Measurements from ENCODE around the gene IL6ST. TPM values are rescaled to one million over a fixed set of nuclear protein-coding genes. Genes with fewer than 3 reads are reported as not detected.
"Not testable (repeated sequence)": the region's sequence is repeated elsewhere in the genome, so short reads cannot be mapped to it uniquely, and the experiment has no call there.

The IL6ST gene
- 65.1 and 68.2 TPM in 2 replicates for total RNA-seq

DNA sequence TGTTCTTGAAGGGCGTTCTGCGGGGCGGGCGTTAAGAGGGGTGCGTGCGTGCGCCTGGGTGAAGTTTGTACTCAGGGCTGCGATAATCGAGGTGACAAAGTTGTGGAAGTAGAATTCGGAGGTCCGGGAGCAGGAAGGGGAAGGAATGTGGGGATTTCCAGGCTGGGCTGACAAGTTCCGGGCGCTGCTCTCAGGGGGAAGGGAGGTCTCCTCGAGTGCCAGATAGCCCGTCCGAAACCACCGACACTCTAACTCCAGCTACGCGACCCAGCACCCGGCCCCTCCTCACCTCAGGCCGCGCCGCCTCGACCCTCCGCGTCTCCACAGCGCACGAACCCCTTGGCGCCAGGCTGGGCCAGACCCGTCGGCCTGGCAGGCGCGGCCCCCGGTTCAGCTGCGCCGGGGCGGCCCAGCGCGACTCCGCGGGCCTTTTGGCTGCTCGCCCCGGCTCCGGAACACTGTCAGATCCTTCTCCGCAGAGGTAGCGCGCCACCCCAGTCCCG lies at the start of gene IL6ST:
IL6ST (minus strand) TSS at position 469 of the 503 bp plus-strand sequence. CDS start 18,685 bp downstream, outside the sequence.
- H3K9me3 Mint-ChIP-seq, result no peaks in the 10 kb centered on the region
- intact Hi-C loops (cut with micrococcal nuclease), result loop anchor here (2.0 to 10.0 kb wide), 4 partner anchors 100 to 1180 kb away; partner anchors contain the start of genes GPBP1 and MAP3K1
- peaks cover 54% of the 10 kb centered on the region for H3K4me1 Mint-ChIP-seq
- H3K27me3 Mint-ChIP-seq, result no peaks in the 10 kb centered on the region
- peak within 1 kb of the TSS; percentile 93 for H3K4me3 Mint-ChIP-seq
- H3K27ac Mint-ChIP-seq, result peak within 1 kb of the TSS; percentile 94
- peak; percentile 84 for DNase-seq
- H3K36me3 Mint-ChIP-seq (ENCODE audit: low read depth), result peaks cover 21% of the 10 kb centered on the region

DNA sequence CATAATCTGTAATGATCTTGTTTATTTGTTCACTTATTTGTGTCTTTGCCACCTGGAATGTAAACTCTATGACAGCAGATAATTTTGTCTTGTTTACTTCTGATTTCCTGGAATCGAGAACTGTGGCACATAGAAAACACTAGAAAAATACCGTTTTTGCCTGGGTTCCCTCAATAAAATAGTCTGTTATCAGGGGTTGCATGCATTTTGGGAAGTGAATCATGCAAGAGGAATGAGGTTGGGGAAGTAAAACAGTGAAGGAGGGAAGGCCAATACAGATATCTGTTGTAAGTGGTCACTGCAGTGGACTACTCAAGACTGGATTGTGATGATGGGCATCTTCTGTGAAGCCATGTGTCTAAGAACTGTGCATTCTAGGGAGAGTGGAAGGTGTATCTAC lies 45.2 kb upstream of the IL6ST start:
- peaks cover 24% of the 10 kb centered on the region for H3K27me3 Mint-ChIP-seq
- no peaks in the 10 kb centered on the region for H3K36me3 Mint-ChIP-seq (ENCODE audit: low read depth)
- intact Hi-C loops (cut with micrococcal nuclease), result no loop called here
- no peak overlapping the region for H3K27ac Mint-ChIP-seq
- no peak overlapping the region for H3K4me3 Mint-ChIP-seq
- no peak for DNase-seq
- H3K9me3 Mint-ChIP-seq, result peaks cover 2% of the 10 kb centered on the region
- H3K4me1 Mint-ChIP-seq, result peaks cover 15% of the 10 kb centered on the region

DNA sequence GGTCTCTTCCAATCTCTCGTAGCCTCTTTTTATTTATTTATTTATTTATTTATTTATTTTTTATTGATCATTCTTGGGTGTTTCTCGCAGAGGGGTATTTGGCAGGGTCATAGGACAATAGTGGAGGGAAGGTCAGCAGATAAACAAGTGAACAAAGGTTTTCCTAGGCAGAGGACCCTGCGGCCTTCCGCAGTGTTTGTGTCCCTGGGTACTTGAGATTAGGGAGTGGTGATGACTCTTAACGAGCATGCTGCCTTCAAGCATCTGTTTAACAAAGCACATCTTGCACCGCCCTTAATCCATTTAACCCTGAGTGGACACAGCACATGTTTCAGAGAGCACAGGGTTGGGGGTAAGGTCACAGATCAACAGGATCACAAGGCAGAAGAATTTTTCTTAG lies 43.4 kb upstream of the IL6ST start:
- H3K36me3 Mint-ChIP-seq (ENCODE audit: low read depth); H3K4me3 Mint-ChIP-seq; H3K27ac Mint-ChIP-seq; DNase-seq; H3K4me1 Mint-ChIP-seq; H3K9me3 Mint-ChIP-seq; intact Hi-C loops (cut with micrococcal nuclease): not testable (repeated sequence)
- H3K27me3 Mint-ChIP-seq, result peaks cover 17% of the 10 kb centered on the region

DNA sequence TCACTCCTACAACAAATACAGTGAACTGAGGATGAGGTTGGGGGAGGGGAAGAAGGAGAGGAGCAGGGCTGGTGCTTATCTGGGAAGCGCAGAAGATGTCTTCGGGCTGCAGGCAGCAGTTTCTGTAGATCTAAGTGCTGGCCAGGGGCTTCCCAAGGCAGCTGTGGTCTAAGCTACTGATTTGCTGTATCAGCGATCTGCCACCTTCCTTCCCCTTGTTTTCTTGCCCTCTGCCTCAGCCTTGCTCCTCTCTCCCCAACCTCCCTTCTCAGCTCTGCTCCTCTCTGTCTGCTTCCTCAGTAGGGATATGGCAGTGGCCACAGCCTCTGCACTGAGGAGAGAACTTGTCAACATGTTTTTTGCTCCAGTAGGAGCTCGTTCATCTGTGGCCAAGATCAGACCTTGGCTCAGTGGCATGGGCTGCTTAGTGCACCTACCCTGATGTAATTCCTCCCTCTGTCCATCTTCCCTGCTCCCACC lies 42.8 kb upstream of the IL6ST start:
- Mint-ChIP-seq H3K36me3 (ENCODE audit: low read depth) (no peaks in the 10 kb centered on the region), H3K27me3 (peaks cover 13% of the 10 kb centered on the region), H3K4me1 (peaks cover 6% of the 10 kb centered on the region), H3K27ac (no peak overlapping the region), H3K4me3 (no peak overlapping the region), H3K9me3 (no peaks in the 10 kb centered on the region)
- intact Hi-C loops (cut with micrococcal nuclease), result no loop called here
- no peak for DNase-seq

DNA sequence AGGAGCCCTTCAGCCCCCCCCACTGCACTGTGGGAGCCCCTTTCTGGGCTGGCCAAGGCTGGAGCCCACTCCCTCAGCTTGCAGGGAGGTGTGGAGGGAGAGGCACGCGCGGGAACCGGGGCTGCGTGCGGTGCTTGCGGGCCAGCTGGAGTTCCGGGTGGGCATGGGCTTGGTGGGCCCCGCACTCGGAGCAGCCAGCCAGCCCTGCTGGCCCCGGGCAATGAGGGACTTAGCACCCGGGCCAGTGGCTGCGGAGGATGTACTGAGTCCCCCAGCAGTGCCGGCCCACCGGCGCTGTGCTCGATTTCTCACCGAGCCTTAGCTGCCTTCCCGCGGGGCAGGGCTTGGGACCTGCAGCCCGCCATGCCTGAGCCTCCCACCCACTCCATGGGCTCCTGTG lies 40.6 kb upstream of the IL6ST start:
- H3K36me3 Mint-ChIP-seq (ENCODE audit: low read depth); H3K4me3 Mint-ChIP-seq; intact Hi-C loops (cut with micrococcal nuclease); H3K4me1 Mint-ChIP-seq; H3K9me3 Mint-ChIP-seq; H3K27ac Mint-ChIP-seq; DNase-seq: not testable (repeated sequence)
- peaks cover 16% of the 10 kb centered on the region for H3K27me3 Mint-ChIP-seq

GRCh38 chr5:56029871-56030630 lies 35.3 kb upstream of the IL6ST start:
- not testable (repeated sequence) for DNase-seq; H3K27me3 Mint-ChIP-seq; H3K9me3 Mint-ChIP-seq; H3K36me3 Mint-ChIP-seq (ENCODE audit: low read depth); H3K27ac Mint-ChIP-seq; H3K4me3 Mint-ChIP-seq; H3K4me1 Mint-ChIP-seq
- intact Hi-C loops (cut with micrococcal nuclease), result loop anchor here (5.0 kb wide), 1 partner anchor 48 kb away; no protein-coding TSS in a partner anchor

- Mint-ChIP-seq H3K27ac (no peak overlapping the region), H3K4me1 (peaks cover 6% of the 10 kb centered on the region), H3K27me3 (peaks cover 12% of the 10 kb centered on the region), H3K4me3 (no peak overlapping the region), H3K9me3 (no peaks in the 10 kb centered on the region), H3K36me3 (ENCODE audit: low read depth) (no peaks in the 10 kb centered on the region)
- no peak for DNase-seq
- intact Hi-C loops (cut with micrococcal nuclease), result loop anchor here (5.0 kb wide), 1 partner anchor 47 kb away; no protein-coding TSS in a partner anchor
These were observed 34.7 kb upstream of the IL6ST start for GRCh38 chr5:56029457-56029856.

GRCh38 chr5:56028708-56029107 lies 33.9 kb upstream of the IL6ST start:
- Mint-ChIP-seq H3K4me3 (no peak overlapping the region), H3K4me1 (peaks cover 7% of the 10 kb centered on the region), H3K27ac (no peak overlapping the region), H3K9me3 (no peaks in the 10 kb centered on the region), H3K27me3 (peaks cover 16% of the 10 kb centered on the region), H3K36me3 (ENCODE audit: low read depth) (no peaks in the 10 kb centered on the region)
- intact Hi-C loops (cut with micrococcal nuclease), result loop anchor here (5.0 kb wide), 1 partner anchor 46 kb away; no protein-coding TSS in a partner anchor
- no peak for DNase-seq

- no peak overlapping the region for H3K27ac Mint-ChIP-seq
- DNase-seq, result no peak
- peaks cover 10% of the 10 kb centered on the region for H3K4me1 Mint-ChIP-seq
- H3K27me3 Mint-ChIP-seq, result peaks cover 23% of the 10 kb centered on the region
- H3K4me3 Mint-ChIP-seq, result no peak overlapping the region
- H3K36me3 Mint-ChIP-seq (ENCODE audit: low read depth), result no peaks in the 10 kb centered on the region
- H3K9me3 Mint-ChIP-seq, result no peaks in the 10 kb centered on the region
- intact Hi-C loops (cut with micrococcal nuclease), result loop anchor here (1.0 to 5.0 kb wide), 5 partner anchors 15 to 68 kb away; no protein-coding TSS in a partner anchor
These were observed 32.1 kb upstream of the IL6ST start for GRCh38 chr5:56026863-56027300.

DNA sequence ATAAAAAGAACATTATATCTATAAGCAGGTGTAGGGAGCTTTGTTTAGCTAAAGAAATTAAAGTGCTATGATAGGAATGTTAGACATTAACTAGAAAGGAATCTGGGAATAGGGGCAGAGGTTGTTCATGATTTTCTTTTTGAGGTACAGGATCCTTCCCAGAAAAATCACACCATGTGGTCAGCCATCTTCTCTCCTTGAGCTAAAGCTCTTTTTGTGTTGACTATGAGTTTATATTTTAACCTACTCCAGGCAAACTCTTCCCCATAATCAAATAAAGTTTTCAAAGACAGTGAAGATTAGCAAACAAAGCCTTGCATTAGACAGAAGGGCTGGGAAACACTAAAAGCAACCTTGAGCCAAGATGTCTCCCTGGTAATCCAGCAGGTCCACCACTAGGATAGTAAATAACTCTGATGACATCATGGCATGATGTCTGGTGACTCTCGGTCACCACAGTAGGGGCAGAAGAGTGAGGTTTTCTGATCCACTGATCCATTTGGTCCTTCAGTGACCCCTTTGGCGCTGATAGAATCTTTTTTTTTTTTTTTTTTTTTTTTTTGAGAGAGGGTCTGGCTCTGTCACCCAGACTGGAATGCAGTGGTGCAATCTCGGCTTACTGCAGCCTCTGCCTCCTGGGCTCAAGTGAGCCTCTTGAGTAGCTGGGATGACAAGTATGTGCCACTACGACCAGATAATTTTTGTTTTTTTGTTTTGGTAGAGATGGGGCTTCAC lies 30.6 kb upstream of the IL6ST start:
- Mint-ChIP-seq H3K4me3 (no peak overlapping the region), H3K9me3 (no peaks in the 10 kb centered on the region), H3K4me1 (peaks cover 8% of the 10 kb centered on the region), H3K36me3 (ENCODE audit: low read depth) (no peaks in the 10 kb centered on the region), H3K27ac (no peak overlapping the region), H3K27me3 (peaks cover 15% of the 10 kb centered on the region)
- intact Hi-C loops (cut with micrococcal nuclease), result loop anchor here (5.0 kb wide), 1 partner anchor 43 kb away; no protein-coding TSS in a partner anchor
- no peak for DNase-seq

DNA sequence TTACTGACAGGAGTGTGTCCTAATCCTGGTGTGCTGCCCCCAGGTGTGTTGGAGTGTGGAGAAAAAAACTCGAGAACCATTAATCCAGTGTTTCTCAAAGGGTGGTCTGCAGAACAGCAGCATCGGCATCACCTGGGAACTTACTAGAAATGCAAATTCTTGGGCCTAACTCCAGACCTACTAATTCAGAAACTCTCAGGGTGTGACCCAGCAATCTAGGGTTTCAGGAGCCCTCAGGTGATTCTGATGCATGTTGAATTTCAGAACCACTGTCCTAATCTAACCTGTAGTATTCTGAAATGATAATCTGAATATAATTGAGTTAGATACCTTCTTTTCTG lies 30.0 kb upstream of the IL6ST start:
- H3K9me3 Mint-ChIP-seq, result no peaks in the 10 kb centered on the region
- no peak for DNase-seq
- peaks cover 15% of the 10 kb centered on the region for H3K27me3 Mint-ChIP-seq
- H3K4me1 Mint-ChIP-seq, result peaks cover 10% of the 10 kb centered on the region
- no peak overlapping the region for H3K4me3 Mint-ChIP-seq
- H3K36me3 Mint-ChIP-seq (ENCODE audit: low read depth), result no peaks in the 10 kb centered on the region
- H3K27ac Mint-ChIP-seq, result no peak overlapping the region
- intact Hi-C loops (cut with micrococcal nuclease), result loop anchor here (5.0 kb wide), 1 partner anchor 42 kb away; no protein-coding TSS in a partner anchor

- Mint-ChIP-seq H3K27me3 (peaks cover 15% of the 10 kb centered on the region), H3K4me3 (no peak overlapping the region), H3K27ac (no peak overlapping the region), H3K9me3 (no peaks in the 10 kb centered on the region), H3K4me1 (peaks cover 17% of the 10 kb centered on the region), H3K36me3 (ENCODE audit: low read depth) (no peaks in the 10 kb centered on the region)
- intact Hi-C loops (cut with micrococcal nuclease), result no loop called here
- DNase-seq, result no peak
These were observed 28.5 kb upstream of the IL6ST start for GRCh38 chr5:56023296-56023695.

GRCh38 chr5:56019306-56020272 lies 24.8 kb upstream of the IL6ST start:
- H3K27ac Mint-ChIP-seq, result peak overlapping the region; percentile 55
- DNase-seq, result peak; percentile 70
- intact Hi-C loops (cut with micrococcal nuclease), result loop anchor here (1.0 kb wide), 1 partner anchor 8 kb away; no protein-coding TSS in a partner anchor
- H3K27me3 Mint-ChIP-seq, result peaks cover 14% of the 10 kb centered on the region
- H3K4me1 Mint-ChIP-seq, result peaks cover 17% of the 10 kb centered on the region
- H3K36me3 Mint-ChIP-seq (ENCODE audit: low read depth), result peaks cover 8% of the 10 kb centered on the region
- H3K4me3 Mint-ChIP-seq, result peak overlapping the region; percentile 31
- H3K9me3 Mint-ChIP-seq, result peaks cover 8% of the 10 kb centered on the region

Measured in activated CD4-positive, alpha-beta T cell treated with anti-CD3 and anti-CD28 coated beads, Interleukin-2, amount 10 ng/mL, durations not matched to agents 24 days and 14 days (primary cell).